ENCODE measurements around the gene SERINC2. TPM values are rescaled to one million over a fixed set of nuclear protein-coding genes. Genes with fewer than 3 reads are reported as not detected.

SERINC2 gene
- total RNA-seq, 3 donors from 2014 or later (not counting 1 experiment from before 2014, with no cell fraction given) = 0.25 to 1.1 (median 0.40) TPM

- ATAC-seq (no peak), DNase-seq (no peak)
- WGBS (ENCODE audit: insufficient coverage) = 71% methylated on average over 2 of the region's 4 CpGs
- TF ChIP-seq CTCF (IDR thresholded peaks at IDR 0.05) = no peak
- Mint-ChIP-seq H3K4me3 (no peak overlapping the region), H3K9me3 (no peaks in the 10 kb centered on the region), H3K4me1 (peaks cover 10 to 14% of the 10 kb centered on the region in 2 donors), H3K36me3 (no peaks in the 10 kb centered on the region), H3K27me3 (ENCODE audit: low read depth in 2 of 2) (peaks cover 30 to 39% of the 10 kb centered on the region in 2 donors), H3K27ac (no peak overlapping the region)
- Histone ChIP-seq H3K4me3 (ENCODE audit: low read length) (no peak overlapping the region), H3K4me1 (ENCODE audit: control insufficient read depth, insufficient read depth, low read length) (peaks cover 5% of the 10 kb centered on the region), H3K9me3 (ENCODE audit: control insufficient read depth, insufficient read depth, low read length) (no peaks in the 10 kb centered on the region), H3K36me3 (ENCODE audit: control insufficient read depth, insufficient read depth, low read length) (no peaks in the 10 kb centered on the region), H3K27me3 (ENCODE audit: control insufficient read depth, insufficient read depth, low read length) (peaks cover 8% of the 10 kb centered on the region), H3K27ac (ENCODE audit: low read length) (no peak overlapping the region)
- intact Hi-C loops (cut with micrococcal nuclease) = no loop called here
Observed at GRCh38 chr1:31418626-31419323, 5.8 kb downstream of the SERINC2 start.

GRCh38 chr1:31420716-31421115 lies 7.7 kb downstream of the SERINC2 start:
- Mint-ChIP-seq H3K27ac (no peak overlapping the region), H3K4me3 (no peak overlapping the region), H3K36me3 (no peaks in the 10 kb centered on the region), H3K27me3 (ENCODE audit: low read depth in 2 of 2) (peaks cover 18 to 24% of the 10 kb centered on the region in 2 donors), H3K9me3 (no peaks in the 10 kb centered on the region), H3K4me1 (peaks cover 7 to 12% of the 10 kb centered on the region in 2 donors)
- WGBS (ENCODE audit: insufficient coverage) = 85% methylated on average over 5 of the region's 5 CpGs
- Histone ChIP-seq H3K4me3 (ENCODE audit: low read length) (no peak overlapping the region), H3K4me1 (ENCODE audit: control insufficient read depth, insufficient read depth, low read length) (no peaks in the 10 kb centered on the region), H3K9me3 (ENCODE audit: control insufficient read depth, insufficient read depth, low read length) (no peaks in the 10 kb centered on the region), H3K36me3 (ENCODE audit: control insufficient read depth, insufficient read depth, low read length) (no peaks in the 10 kb centered on the region), H3K27me3 (ENCODE audit: control insufficient read depth, insufficient read depth, low read length) (no peaks in the 10 kb centered on the region), H3K27ac (ENCODE audit: low read length) (no peak overlapping the region)
- intact Hi-C loops (cut with micrococcal nuclease) = no loop called here
- DNase-seq (no peak), ATAC-seq (no peak)
- no peak for TF ChIP-seq CTCF (IDR thresholded peaks at IDR 0.05)

GRCh38 chr1:31421371-31422040 lies 8.5 kb downstream of the SERINC2 start:
- H3K4me1 ChIP-seq (ENCODE audit: control insufficient read depth, insufficient read depth, low read length) = no peaks in the 10 kb centered on the region
- no peaks in the 10 kb centered on the region for H3K36me3 Mint-ChIP-seq
- no peaks in the 10 kb centered on the region for H3K9me3 ChIP-seq (ENCODE audit: control insufficient read depth, insufficient read depth, low read length)
- no peak for ATAC-seq
- H3K27me3 ChIP-seq (ENCODE audit: control insufficient read depth, insufficient read depth, low read length) = no peaks in the 10 kb centered on the region
- peaks cover 7 to 12% of the 10 kb centered on the region in 2 donors for H3K4me1 Mint-ChIP-seq
- peaks cover 16 to 17% of the 10 kb centered on the region in 2 donors for H3K27me3 Mint-ChIP-seq (ENCODE audit: low read depth in 2 of 2)
- H3K27ac Mint-ChIP-seq = no peak overlapping the region
- intact Hi-C loops (cut with micrococcal nuclease) = loop anchor here (1.0 to 2.0 kb wide), 2 partner anchors 237 to 259 kb away; no protein-coding TSS in a partner anchor
- no peaks in the 10 kb centered on the region for H3K9me3 Mint-ChIP-seq
- no peak overlapping the region for H3K4me3 Mint-ChIP-seq
- H3K36me3 ChIP-seq (ENCODE audit: control insufficient read depth, insufficient read depth, low read length) = no peaks in the 10 kb centered on the region
- WGBS (ENCODE audit: insufficient coverage) = 49% methylated on average over 9 of the region's 9 CpGs
- no peak overlapping the region for H3K27ac ChIP-seq (ENCODE audit: low read length)
- no peak for TF ChIP-seq CTCF (IDR thresholded peaks at IDR 0.05)
- DNase-seq = no peak
- no peak overlapping the region for H3K4me3 ChIP-seq (ENCODE audit: low read length)

Data from natural killer cell (primary cell).